ENCODE measurements around the gene TFB1M.

Gene TFB1M

DNA sequence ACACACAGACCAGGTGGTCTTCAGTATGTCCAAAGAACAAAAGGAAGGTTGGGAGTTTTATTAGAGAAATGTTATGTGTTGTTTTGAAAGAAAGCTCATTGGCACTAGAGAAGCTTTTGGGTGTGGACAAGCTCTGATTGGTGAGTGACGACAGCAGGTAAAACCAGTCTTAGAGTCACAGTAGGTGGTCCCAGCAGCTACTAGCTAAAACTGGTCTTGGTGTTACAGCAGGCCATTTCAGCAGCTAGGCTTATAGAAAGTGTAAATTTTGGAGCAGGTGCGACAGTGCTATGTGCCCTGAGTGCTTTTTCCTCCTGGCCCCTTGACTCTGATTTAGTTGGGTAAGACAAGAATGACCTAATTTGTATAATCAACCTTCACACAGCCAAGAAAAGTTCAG lies 46.9 kb downstream of the TFB1M start:
- TF ChIP-seq, protein P1, sequence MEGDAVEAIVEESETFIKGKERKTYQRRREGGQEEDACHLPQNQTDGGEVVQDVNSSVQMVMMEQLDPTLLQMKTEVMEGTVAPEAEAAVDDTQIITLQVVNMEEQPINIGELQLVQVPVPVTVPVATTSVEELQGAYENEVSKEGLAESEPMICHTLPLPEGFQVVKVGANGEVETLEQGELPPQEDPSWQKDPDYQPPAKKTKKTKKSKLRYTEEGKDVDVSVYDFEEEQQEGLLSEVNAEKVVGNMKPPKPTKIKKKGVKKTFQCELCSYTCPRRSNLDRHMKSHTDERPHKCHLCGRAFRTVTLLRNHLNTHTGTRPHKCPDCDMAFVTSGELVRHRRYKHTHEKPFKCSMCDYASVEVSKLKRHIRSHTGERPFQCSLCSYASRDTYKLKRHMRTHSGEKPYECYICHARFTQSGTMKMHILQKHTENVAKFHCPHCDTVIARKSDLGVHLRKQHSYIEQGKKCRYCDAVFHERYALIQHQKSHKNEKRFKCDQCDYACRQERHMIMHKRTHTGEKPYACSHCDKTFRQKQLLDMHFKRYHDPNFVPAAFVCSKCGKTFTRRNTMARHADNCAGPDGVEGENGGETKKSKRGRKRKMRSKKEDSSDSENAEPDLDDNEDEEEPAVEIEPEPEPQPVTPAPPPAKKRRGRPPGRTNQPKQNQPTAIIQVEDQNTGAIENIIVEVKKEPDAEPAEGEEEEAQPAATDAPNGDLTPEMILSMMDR (IDR thresholded peaks at IDR 0.05; ENCODE audit: control insufficient read depth, insufficient read depth, low read depth, low read length, missing control alignments), result no peak
- no peak overlapping the region for H3K4me3 ChIP-seq (ENCODE audit: control insufficient read depth, low read depth, low read length)
- DNase-seq (ENCODE audit: low read depth), result no peak

DNA sequence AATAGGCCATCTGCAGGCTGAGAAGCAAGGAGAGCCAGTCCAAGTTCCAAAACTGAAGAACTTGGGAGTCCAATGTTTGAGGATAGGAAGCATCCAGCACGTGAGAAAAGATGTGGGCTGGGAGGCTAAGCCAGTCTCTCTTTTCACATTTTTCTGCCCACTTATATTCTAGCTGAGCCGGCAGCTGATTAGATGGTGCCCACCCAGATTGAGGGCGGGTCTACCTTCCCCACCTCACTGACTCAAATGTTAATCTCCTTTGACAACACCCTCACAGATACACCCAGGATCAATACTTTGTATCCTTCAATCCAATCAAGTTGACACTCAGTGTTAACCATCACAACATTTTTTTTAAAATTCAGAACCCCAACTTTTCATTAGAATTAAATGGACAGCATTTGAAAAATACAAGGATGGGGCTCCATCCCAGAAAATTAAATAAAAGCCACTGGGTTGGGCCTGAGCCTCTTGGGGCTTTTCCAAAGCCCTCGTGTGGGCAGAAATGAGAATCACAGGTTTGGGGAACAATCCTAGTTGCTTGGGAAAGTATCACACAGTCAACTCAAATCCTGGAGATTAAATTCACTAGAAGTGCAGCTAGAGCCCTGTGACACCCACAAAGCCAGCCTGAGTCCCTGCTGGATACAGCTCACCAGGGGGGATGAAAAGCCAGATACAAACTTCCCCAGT lies 48.3 kb downstream of the TFB1M start:
- no peak overlapping the region for H3K4me3 ChIP-seq (ENCODE audit: control insufficient read depth, low read depth, low read length)
- DNase-seq (ENCODE audit: low read depth), result no peak
- TF ChIP-seq, protein P1 (IDR thresholded peaks at IDR 0.05; ENCODE audit: control insufficient read depth, insufficient read depth, low read depth, low read length, missing control alignments), result peak; percentile 33

DNA sequence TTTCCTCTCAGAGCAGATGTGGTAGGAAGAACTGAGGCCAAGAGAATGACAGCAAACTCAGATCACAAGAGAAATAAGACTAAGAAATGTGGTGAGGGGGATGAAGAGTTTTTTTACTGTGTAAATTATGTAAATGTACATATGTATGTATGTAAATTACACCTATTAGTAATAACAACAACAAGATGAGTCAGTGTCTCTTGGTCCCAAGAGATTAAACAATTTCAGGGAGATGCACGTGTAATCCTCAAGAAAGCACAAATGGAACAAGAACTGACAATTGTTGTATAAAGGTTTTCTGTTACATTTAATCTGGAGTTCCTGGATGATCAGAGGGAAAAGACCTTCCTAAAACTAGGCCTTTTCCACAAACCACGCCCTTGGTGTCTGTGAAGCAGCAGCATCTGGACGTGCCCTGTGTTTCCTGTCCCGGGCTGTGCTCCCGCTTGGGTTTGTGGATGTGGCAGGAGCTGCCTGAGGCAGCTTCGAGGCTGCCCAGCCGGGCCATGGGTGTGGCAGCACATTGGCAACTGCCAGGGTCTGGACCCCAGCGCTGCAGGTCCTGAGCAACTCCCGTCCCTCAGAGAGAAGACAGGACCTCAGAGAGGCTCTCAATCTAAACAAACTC lies 49.5 kb downstream of the TFB1M start:
- TF ChIP-seq, protein P1 (IDR thresholded peaks at IDR 0.05; ENCODE audit: control insufficient read depth, insufficient read depth, low read depth, low read length, missing control alignments), result no peak
- DNase-seq (ENCODE audit: low read depth), result no peak

DNA sequence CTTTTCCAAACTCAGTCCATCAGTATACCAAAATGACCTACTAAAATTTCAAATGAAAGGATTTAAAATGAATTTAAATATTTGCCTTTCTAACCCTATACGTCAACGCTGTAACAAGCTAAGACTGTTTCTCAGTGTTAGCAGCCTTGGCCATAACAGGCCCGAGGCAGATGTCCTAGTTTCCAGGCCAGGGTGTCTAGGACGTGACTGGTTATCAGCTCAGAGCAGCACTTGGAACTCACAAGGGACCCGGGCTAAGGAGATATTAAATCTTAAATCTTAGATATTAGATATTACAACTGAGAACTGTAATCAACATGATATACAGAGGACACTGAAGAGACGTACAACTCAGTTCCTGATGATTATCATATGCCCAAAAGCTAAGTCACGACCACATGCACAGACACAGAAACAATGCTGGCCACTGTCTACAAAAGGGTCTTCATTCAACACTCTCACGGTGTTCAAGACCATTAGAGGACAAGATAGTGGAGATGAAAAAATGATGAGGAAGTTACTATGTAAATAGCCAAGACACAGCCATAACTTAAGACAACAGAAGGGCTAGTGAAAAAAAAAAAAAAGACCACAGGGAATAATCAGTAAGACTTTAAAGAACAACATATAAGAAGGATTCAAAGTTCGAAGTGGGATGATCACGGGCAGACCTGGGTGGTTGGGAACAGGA lies 50.8 kb downstream of the TFB1M start, which contains the start of gene CLDN20:
TSS of gene CLDN20 (plus strand) at position 641 of the 691 bp plus-strand sequence. CDS start 11,707 bp downstream, outside the sequence.
- no peak within 1 kb of the TSS for H3K4me3 ChIP-seq (ENCODE audit: control insufficient read depth, low read depth, low read length)
- TF ChIP-seq, protein P1 (IDR thresholded peaks at IDR 0.05; ENCODE audit: control insufficient read depth, insufficient read depth, low read depth, low read length, missing control alignments), result no peak
- DNase-seq (ENCODE audit: low read depth), result no peak

More for the DNA sequence above, 49.5 kb downstream of the TFB1M start:
- no peak overlapping the region for H3K4me3 ChIP-seq (ENCODE audit: control insufficient read depth, low read depth, low read length)

DNA sequence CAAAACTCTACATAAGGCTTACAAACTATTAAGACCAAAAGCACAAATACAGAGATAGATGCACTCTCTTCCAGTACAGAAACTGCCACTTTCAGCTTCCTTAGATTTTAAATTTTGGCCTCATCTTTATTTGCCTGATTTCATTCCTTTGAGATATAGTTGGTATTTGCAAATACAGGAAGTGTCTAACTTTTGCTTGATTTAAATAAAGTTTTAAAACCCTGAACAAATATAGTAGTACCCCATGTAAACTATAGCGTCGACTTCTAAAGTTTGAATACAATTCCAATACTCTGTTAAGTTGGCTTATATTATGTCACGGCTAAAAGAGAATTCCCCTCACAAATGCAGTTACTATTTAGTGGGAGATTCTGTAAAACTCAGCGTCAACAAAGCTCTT lies 51.6 kb downstream of the TFB1M start:
- TF ChIP-seq, protein P1 (IDR thresholded peaks at IDR 0.05; ENCODE audit: control insufficient read depth, insufficient read depth, low read depth, low read length, missing control alignments), result no peak
- no peak for DNase-seq (ENCODE audit: low read depth)
- no peak overlapping the region for H3K4me3 ChIP-seq (ENCODE audit: control insufficient read depth, low read depth, low read length)

DNA sequence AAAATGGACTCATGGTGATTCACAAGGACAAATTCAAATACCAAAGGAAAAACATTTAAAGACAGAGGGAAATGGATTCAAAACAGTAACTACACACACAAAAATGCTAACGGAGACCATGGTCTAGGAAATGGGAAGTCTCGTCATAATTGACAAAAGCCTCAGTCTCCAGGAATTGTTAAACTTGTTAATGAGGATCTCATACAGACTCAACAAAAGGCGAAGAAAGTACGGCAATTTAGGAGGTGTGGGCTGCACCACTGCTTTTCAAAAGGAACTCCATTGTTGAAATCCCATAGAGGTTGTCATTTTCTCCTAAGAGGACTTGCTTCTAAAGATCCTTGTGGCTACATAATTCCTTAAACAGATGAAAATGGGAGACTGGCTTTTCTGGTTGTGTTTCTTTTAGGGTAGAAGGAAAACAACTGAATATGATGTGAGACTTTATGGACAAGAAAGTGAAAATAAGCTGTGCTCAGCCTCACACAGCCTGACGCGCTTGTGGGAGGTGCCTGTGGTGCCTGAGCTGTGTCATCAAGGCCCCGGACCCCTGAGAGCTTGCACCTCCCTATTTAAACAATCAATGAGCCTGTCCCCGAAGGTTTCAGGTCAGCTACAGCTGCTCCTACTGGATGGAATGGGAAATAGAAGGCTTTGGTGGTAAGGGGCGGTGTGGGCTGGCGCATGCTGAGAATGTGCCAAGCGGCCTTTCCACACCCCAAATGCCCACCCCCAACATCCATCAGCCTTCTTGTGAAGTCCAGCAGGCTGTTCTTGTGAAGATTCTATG lies 53.0 kb downstream of the TFB1M start:
- TF ChIP-seq, protein P1 (IDR thresholded peaks at IDR 0.05; ENCODE audit: control insufficient read depth, insufficient read depth, low read depth, low read length, missing control alignments), result no peak
- no peak for DNase-seq (ENCODE audit: low read depth)
- no peak overlapping the region for H3K4me3 ChIP-seq (ENCODE audit: control insufficient read depth, low read depth, low read length)
